Measurements from ENCODE around the gene MARF1.

DNA sequence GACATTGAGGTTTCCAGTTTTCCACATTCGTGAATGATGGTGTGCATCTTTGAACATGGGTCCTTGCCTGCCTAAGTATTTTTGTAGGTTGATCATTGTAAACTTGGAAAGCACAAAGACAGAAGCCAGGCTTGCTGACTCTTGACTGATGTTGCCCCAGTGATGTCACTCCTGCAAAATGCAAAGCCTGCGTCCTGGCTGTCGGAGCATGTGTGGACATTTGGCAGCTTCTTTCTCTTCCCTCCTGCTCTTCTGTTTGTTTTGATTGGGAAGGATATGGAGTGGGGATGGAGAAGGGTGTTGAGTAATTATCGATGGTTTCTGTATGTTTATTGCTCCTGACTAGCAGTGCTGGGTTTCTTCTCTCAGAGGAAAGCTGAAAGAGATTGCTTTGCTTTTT is 10.3 kb upstream of the MARF1 start:
- TF ChIP-seq POLR2A (IDR thresholded peaks at IDR 0.05; ENCODE audit: low read length) (no peak), GATA1 (IDR thresholded peaks at IDR 0.05; ENCODE audit: low read depth, low read length) (no peak)
